Measurements from ENCODE around the gene VMP1.
"Not testable (repeated sequence)": the region's sequence is repeated elsewhere in the genome, so short reads cannot be mapped to it uniquely, and the experiment has no call there.

The VMP1 gene

DNA sequence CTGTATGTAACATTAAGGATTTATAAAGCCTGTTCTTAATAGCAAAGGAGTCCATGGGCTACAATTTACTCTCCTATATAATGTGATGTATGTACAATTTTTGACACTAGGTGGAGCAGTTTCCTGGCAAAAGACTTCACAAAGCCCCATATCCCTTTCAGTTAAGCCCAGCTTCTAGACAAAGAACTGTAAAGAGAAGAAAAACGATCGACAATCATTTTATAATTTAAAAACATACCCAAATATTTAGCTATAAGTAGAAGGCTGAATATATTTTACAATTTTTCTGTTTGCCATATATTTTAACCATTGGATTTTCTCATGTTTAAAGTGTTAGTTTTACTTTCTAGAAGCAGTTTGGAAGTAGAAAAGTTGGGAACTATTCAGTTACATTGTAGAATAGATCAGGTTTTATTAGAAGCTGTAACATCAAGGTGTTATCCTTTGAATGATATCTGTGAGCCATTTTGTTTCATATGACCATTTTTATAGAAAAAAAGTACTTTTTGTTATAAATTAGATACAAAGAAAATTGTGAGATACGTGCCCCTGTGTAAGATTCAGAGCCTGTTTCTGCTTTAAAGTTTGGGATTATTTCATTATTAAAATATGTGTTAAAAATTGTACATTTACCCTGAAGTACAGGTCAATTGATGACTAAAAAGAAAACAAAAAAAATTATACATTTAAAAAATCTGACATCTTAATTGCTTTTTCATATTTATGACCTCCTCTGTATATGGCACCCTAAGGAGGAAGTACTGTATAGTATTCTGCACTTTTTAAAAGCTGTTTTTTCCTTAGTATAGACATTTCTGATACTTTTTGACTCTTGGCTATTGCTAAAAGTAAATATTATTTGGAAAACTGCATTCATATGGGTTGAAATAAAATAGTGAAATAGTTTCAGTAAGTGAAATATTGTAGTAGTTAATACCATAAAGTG, 46.3 kb downstream of the VMP1 start:
- Histone ChIP-seq H3K9me3 (ENCODE audit: control insufficient read depth in 2 of 2, low read length in 2 of 2) (peaks cover 0 to under 1% of the 10 kb centered on the region in 2 donors), H3K4me1 (ENCODE audit: control insufficient read depth, insufficient read depth, low read length) (no peaks in the 10 kb centered on the region), H3K27me3 (ENCODE audit: control insufficient read depth in 1 of 2, insufficient read depth in 2 of 2, low read length in 2 of 2) (no peaks in the 10 kb centered on the region), H3K9ac (ENCODE audit: low read length in 2 of 2) (peak overlapping the region in 1 of 2 donors; percentile 59), H3K36me3 (ENCODE audit: control insufficient read depth in 2 of 2, insufficient read depth in 2 of 2, low read length in 2 of 2) (peaks cover 2 to 5% of the 10 kb centered on the region in 2 donors), H3K27ac (ENCODE audit: low read length) (no peak overlapping the region), H3K4me3 (ENCODE audit: low read length in 2 of 2) (no peak overlapping the region)

DNA sequence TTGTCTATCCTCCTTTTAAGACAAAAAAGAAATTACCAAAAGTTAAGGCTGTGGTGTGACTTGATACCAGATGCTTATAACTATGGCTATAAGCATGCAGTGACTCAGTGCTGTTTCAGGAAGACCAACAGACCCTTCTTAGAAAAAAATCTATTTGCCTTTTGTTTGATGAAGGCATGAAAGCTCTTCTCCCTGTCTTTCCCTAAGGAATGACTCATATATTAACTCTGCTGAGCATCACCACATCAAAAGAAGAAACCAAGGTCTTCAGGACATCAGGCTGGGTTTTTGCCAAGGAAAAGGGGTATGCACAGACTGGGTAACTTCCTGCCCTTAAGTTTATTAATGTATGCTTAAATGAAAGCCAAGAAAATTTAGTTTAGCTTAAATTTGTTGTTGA, 47.1 kb downstream of the VMP1 start:
- no peak overlapping the region for H3K27ac ChIP-seq (ENCODE audit: low read length)
- H3K9me3 ChIP-seq (ENCODE audit: control insufficient read depth in 2 of 2, low read length in 2 of 2), result peaks cover 0 to 5% of the 10 kb centered on the region in 2 donors
- peak overlapping the region in 1 of 2 donors; percentile 8 for H3K9ac ChIP-seq (ENCODE audit: low read length in 2 of 2)
- no peak overlapping the region for H3K4me3 ChIP-seq (ENCODE audit: low read length in 2 of 2)
- H3K4me1 ChIP-seq (ENCODE audit: control insufficient read depth, insufficient read depth, low read length), result no peaks in the 10 kb centered on the region
- H3K36me3 ChIP-seq (ENCODE audit: control insufficient read depth in 2 of 2, insufficient read depth in 2 of 2, low read length in 2 of 2), result peaks cover 2 to 5% of the 10 kb centered on the region in 2 donors
- no peaks in the 10 kb centered on the region for H3K27me3 ChIP-seq (ENCODE audit: control insufficient read depth in 1 of 2, insufficient read depth in 2 of 2, low read length in 2 of 2)

GRCh38 chr17:59755069-59755468, 47.6 kb downstream of the VMP1 start:
- H3K9ac ChIP-seq (ENCODE audit: low read length in 2 of 2); H3K4me3 ChIP-seq (ENCODE audit: low read length in 2 of 2); H3K27me3 ChIP-seq (ENCODE audit: control insufficient read depth in 1 of 2, insufficient read depth in 2 of 2, low read length in 2 of 2); H3K36me3 ChIP-seq (ENCODE audit: control insufficient read depth in 2 of 2, insufficient read depth in 2 of 2, low read length in 2 of 2); H3K4me1 ChIP-seq (ENCODE audit: control insufficient read depth, insufficient read depth, low read length); H3K27ac ChIP-seq (ENCODE audit: low read length); H3K9me3 ChIP-seq (ENCODE audit: control insufficient read depth in 2 of 2, low read length in 2 of 2): not testable (repeated sequence)

DNA sequence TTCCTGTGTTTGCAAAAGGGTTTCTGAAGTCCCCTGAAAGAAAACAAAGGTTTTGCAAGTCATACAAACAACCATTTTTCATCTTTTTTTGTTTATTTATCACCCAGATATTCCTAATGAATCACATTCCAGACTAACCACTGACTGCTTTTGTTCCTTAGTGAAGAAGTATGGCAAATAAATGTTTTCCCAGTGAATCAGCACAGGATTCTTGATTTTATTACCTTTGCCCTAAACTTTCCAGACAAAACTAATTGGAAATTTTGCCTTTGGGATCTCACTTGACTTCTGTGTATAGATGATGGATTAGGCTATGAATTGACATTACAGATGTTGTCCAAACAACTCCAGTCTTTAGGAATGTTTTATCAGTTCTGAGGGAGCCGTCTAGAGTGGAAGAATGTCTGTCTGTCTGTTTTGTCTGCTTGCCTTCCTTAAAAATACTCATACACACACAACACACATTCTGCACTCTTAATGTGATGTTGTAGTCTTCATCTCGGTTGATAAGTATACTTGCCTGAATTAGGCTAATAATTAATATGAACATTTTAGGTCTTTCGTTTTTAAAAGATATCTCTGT, 48.9 kb downstream of the VMP1 start:
- Histone ChIP-seq H3K27ac (ENCODE audit: low read length) (no peak overlapping the region), H3K9ac (ENCODE audit: low read length in 2 of 2) (peak overlapping the region in 1 of 2 donors; percentile 44), H3K9me3 (ENCODE audit: control insufficient read depth in 2 of 2, low read length in 2 of 2) (peaks cover 0 to 5% of the 10 kb centered on the region in 2 donors), H3K27me3 (ENCODE audit: control insufficient read depth in 1 of 2, insufficient read depth in 2 of 2, low read length in 2 of 2) (no peaks in the 10 kb centered on the region), H3K4me1 (ENCODE audit: control insufficient read depth, insufficient read depth, low read length) (no peaks in the 10 kb centered on the region), H3K4me3 (ENCODE audit: low read length in 2 of 2) (no peak overlapping the region), H3K36me3 (ENCODE audit: control insufficient read depth in 2 of 2, insufficient read depth in 2 of 2, low read length in 2 of 2) (peaks cover 2 to 5% of the 10 kb centered on the region in 2 donors)

- H3K27me3 ChIP-seq (ENCODE audit: control insufficient read depth in 1 of 2, insufficient read depth in 2 of 2, low read length in 2 of 2), result no peaks in the 10 kb centered on the region
- no peak overlapping the region for H3K27ac ChIP-seq (ENCODE audit: low read length)
- H3K36me3 ChIP-seq (ENCODE audit: control insufficient read depth in 2 of 2, insufficient read depth in 2 of 2, low read length in 2 of 2), result peaks cover 2 to 5% of the 10 kb centered on the region in 2 donors
- no peak overlapping the region for H3K9ac ChIP-seq (ENCODE audit: low read length in 2 of 2)
- H3K9me3 ChIP-seq (ENCODE audit: control insufficient read depth in 2 of 2, low read length in 2 of 2), result peaks cover 0 to 5% of the 10 kb centered on the region in 2 donors
- no peak overlapping the region for H3K4me3 ChIP-seq (ENCODE audit: low read length in 2 of 2)
- H3K4me1 ChIP-seq (ENCODE audit: control insufficient read depth, insufficient read depth, low read length), result no peaks in the 10 kb centered on the region
Observed at GRCh38 chr17:59757043-59757442, 49.6 kb downstream of the VMP1 start.

GRCh38 chr17:59757470-59757869, 50.0 kb downstream of the VMP1 start:
- H3K36me3 ChIP-seq (ENCODE audit: control insufficient read depth in 2 of 2, insufficient read depth in 2 of 2, low read length in 2 of 2), result peaks cover 2 to 5% of the 10 kb centered on the region in 2 donors
- H3K27me3 ChIP-seq (ENCODE audit: control insufficient read depth in 1 of 2, insufficient read depth in 2 of 2, low read length in 2 of 2), result no peaks in the 10 kb centered on the region
- H3K9me3 ChIP-seq (ENCODE audit: control insufficient read depth in 2 of 2, low read length in 2 of 2), result peaks cover 0 to 5% of the 10 kb centered on the region in 2 donors
- no peak overlapping the region for H3K27ac ChIP-seq (ENCODE audit: low read length)
- H3K9ac ChIP-seq (ENCODE audit: low read length in 2 of 2), result no peak overlapping the region
- no peaks in the 10 kb centered on the region for H3K4me1 ChIP-seq (ENCODE audit: control insufficient read depth, insufficient read depth, low read length)
- no peak overlapping the region for H3K4me3 ChIP-seq (ENCODE audit: low read length in 2 of 2)

DNA sequence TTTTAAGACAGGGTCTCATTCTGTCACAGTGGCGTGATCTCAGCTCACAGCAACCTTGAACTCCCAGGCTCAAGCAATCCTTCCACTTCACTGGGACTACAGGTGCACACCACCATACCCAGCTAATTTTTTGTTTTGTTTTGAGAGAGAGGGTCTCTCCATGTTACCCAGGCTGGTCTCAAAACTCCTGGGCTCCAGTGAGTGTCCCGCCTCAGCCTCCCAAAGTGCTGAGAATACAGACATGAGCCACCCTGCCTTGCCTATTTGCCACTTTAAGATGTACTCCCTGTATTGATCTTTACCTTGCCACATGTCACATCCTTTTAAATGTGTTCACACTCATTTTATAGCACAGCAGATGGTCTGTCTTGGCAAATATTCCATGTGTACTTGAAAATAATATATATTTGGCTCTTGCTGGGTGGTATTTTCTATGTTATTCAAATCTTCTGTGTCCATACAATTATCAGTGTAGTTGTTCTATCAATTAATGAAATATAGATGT, 50.5 kb downstream of the VMP1 start:
- Histone ChIP-seq H3K27ac (ENCODE audit: low read length) (no peak overlapping the region), H3K4me1 (ENCODE audit: control insufficient read depth, insufficient read depth, low read length) (no peaks in the 10 kb centered on the region), H3K9me3 (ENCODE audit: control insufficient read depth in 2 of 2, low read length in 2 of 2) (peaks cover 0 to 5% of the 10 kb centered on the region in 2 donors), H3K36me3 (ENCODE audit: control insufficient read depth in 2 of 2, insufficient read depth in 2 of 2, low read length in 2 of 2) (peaks cover 2 to 5% of the 10 kb centered on the region in 2 donors), H3K9ac (ENCODE audit: low read length in 2 of 2) (no peak overlapping the region), H3K4me3 (ENCODE audit: low read length in 2 of 2) (no peak overlapping the region), H3K27me3 (ENCODE audit: control insufficient read depth in 1 of 2, insufficient read depth in 2 of 2, low read length in 2 of 2) (no peaks in the 10 kb centered on the region)

DNA sequence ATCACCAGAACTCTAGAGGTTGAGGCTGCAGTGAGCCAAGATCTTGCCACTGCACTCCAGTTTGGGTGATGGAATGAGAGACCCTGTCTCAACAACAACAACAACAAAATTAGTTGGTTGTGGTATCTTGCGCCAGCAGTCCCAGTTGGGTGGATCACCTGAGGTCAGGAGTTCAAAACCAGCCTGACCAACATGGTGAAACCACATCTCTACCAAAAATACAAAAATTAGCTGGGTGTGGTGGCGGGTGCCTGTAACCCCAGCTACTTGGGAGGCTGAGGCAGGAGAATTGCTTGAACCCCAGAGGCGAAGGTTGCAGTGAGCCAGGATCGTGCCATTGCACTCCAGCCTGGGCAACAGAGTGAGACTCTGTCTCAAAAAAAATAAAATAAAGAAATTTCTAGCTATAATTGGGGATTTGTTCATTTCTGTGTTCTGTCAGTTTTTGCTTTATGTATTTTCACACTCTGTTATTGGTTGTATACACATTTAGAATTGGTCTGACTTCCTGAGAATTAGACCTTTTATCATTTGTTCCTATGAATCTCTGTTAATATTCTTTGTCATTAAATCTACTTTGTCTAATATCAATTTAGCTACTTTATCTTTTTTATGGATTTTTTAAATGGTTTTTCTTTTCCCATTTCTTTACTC, 51.7 kb downstream of the VMP1 start:
- H3K4me1 ChIP-seq (ENCODE audit: control insufficient read depth, insufficient read depth, low read length); H3K36me3 ChIP-seq (ENCODE audit: control insufficient read depth in 2 of 2, insufficient read depth in 2 of 2, low read length in 2 of 2); H3K27ac ChIP-seq (ENCODE audit: low read length); H3K4me3 ChIP-seq (ENCODE audit: low read length in 2 of 2); H3K27me3 ChIP-seq (ENCODE audit: control insufficient read depth in 1 of 2, insufficient read depth in 2 of 2, low read length in 2 of 2); H3K9ac ChIP-seq (ENCODE audit: low read length in 2 of 2); H3K9me3 ChIP-seq (ENCODE audit: control insufficient read depth in 2 of 2, low read length in 2 of 2): not testable (repeated sequence)

DNA sequence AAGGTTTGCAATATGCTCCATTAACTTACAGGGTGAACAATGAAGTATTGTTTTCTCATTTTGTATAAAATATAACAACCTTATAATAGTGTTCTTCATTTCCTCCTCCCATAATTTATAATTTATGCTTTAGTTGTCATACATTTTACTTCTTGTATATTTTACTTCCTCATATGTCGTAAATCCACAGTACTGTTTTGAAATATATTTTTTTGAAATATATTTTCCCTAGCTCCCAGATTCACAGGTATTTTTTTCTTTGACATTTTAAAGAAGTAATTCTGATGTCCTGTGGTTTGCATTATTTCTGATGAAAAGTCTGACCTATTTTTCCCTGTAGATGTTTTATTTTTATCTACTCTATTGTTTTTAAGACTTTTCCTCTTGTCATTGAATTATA, 52.7 kb downstream of the VMP1 start:
- no peak overlapping the region for H3K9ac ChIP-seq (ENCODE audit: low read length in 2 of 2)
- no peak overlapping the region for H3K4me3 ChIP-seq (ENCODE audit: low read length in 2 of 2)
- no peak overlapping the region for H3K27ac ChIP-seq (ENCODE audit: low read length)
- H3K9me3 ChIP-seq (ENCODE audit: control insufficient read depth in 2 of 2, low read length in 2 of 2), result peaks cover 0 to 5% of the 10 kb centered on the region in 2 donors
- H3K27me3 ChIP-seq (ENCODE audit: control insufficient read depth in 1 of 2, insufficient read depth in 2 of 2, low read length in 2 of 2), result no peaks in the 10 kb centered on the region
- no peaks in the 10 kb centered on the region for H3K4me1 ChIP-seq (ENCODE audit: control insufficient read depth, insufficient read depth, low read length)
- peaks cover 2 to 8% of the 10 kb centered on the region in 2 donors for H3K36me3 ChIP-seq (ENCODE audit: control insufficient read depth in 2 of 2, insufficient read depth in 2 of 2, low read length in 2 of 2)

DNA sequence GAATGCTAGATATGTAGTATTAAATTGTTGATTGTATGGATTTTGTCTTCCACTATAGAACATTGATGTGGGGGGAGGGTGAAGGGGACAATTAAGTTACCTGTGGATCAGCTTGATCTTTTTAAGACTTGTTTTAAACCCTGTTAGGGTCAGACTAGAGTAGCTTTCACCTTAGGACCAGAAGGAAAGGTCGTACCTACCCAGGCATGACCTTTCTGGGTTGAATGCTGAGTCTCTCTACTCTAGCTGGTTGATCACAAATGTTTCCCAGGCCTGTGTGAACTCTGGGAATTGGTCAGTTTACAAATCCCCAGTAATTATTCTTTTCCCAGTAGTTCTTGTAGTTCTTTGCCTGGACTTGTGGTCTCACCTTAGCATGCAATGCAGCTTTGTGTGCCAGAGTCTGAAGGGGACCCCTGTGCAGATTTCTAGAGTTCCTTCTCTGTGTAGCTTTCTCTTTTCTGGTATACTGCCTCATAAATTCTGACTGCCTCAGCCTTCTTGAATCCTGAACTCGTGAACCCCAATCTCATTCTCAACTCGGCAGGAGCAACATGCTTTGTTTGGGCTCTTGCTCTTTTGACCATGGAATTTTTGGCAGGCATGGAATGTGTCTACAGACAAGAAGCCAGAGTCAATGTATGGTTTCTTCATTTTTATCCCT, 54.1 kb downstream of the VMP1 start:
- Histone ChIP-seq H3K27me3 (ENCODE audit: control insufficient read depth in 1 of 2, insufficient read depth in 2 of 2, low read length in 2 of 2) (no peaks in the 10 kb centered on the region), H3K27ac (ENCODE audit: low read length) (no peak overlapping the region), H3K9ac (ENCODE audit: low read length in 2 of 2) (no peak overlapping the region), H3K9me3 (ENCODE audit: control insufficient read depth in 2 of 2, low read length in 2 of 2) (peaks cover 0 to 5% of the 10 kb centered on the region in 2 donors), H3K4me1 (ENCODE audit: control insufficient read depth, insufficient read depth, low read length) (no peaks in the 10 kb centered on the region), H3K4me3 (ENCODE audit: low read length in 2 of 2) (no peak overlapping the region), H3K36me3 (ENCODE audit: control insufficient read depth in 2 of 2, insufficient read depth in 2 of 2, low read length in 2 of 2) (peaks cover 2 to 10% of the 10 kb centered on the region in 2 donors)
